ENCODE measurements around the gene PPP1R27. TPM values are rescaled to one million over a fixed set of nuclear protein-coding genes. Genes with fewer than 3 reads are reported as not detected.
A peak's percentile ranks its signal among the peaks of the same experiment; 100 is the strongest.

Gene PPP1R27
- total and polyA plus RNA-seq, 9 of the 15 experiments (the other 6 are each of a cell fraction or from before 2014, with no cell fraction given) = 0.29 to 6.9 (median 1.5) TPM; not detected in 2

- TF ChIP-seq ELF4 (CRISPR knock-in tag; IDR thresholded peaks at IDR 0.05) = peak; percentile 56; the same call in 1 of the 2 replicates
- peak; percentile 21; the same call in 1 of the 2 replicates for TF ChIP-seq HBP1 (CRISPR knock-in tag; IDR thresholded peaks at IDR 0.05)
- peak; percentile 85; the same call in 1 of the 2 replicates for TF ChIP-seq PHB (CRISPR knock-in tag; IDR thresholded peaks at IDR 0.05)
- TF ChIP-seq NR4A1 (CRISPR knock-in tag; IDR thresholded peaks at IDR 0.05) = no peak; the same call in 1 of the 2 replicates
- TF ChIP-seq NR4A1 (tag; IDR thresholded peaks at IDR 0.05) = no peak; the same call in 1 of the 2 replicates
- no peak for TF ChIP-seq CBX3 (IDR thresholded peaks at IDR 0.05; ENCODE audit: borderline replicate concordance in 1 of 2, low read length in 2 of 2)
- TF ChIP-seq FOXP4 (CRISPR knock-in tag; IDR thresholded peaks at IDR 0.05; ENCODE audit: borderline replicate concordance) = no peak
- no peak for TF ChIP-seq SMARCA5 (IDR thresholded peaks at IDR 0.05)
- no peak for TF ChIP-seq PCBP2 (IDR thresholded peaks at IDR 0.05; ENCODE audit: low read depth, low read length, poor library complexity, severe bottlenecking)
- TF ChIP-seq TCF7L2 (IDR thresholded peaks at IDR 0.05; ENCODE audit: low read depth, low read length) = no peak
- TF ChIP-seq ZNF75A (CRISPR knock-in tag; IDR thresholded peaks at IDR 0.05) = no peak
- TF ChIP-seq SRSF3 (IDR thresholded peaks at IDR 0.05; ENCODE audit: insufficient read depth, low read length) = no peak
- no peak for TF ChIP-seq GTF2E2 (tag; IDR thresholded peaks at IDR 0.05)
- peak; percentile 30; the same call in 1 of the 2 replicates for TF ChIP-seq TAL1 (IDR thresholded peaks at IDR 0.05)
- no peak for TF ChIP-seq SRSF9 (IDR thresholded peaks at IDR 0.05; ENCODE audit: borderline replicate concordance, low read depth, low read length)
- peak; percentile 84 for TF ChIP-seq FIP1L1 (IDR thresholded peaks at IDR 0.05; ENCODE audit: low read depth, low read length, poor library complexity, severe bottlenecking)
- peak in 1 of 2 experiments; percentile 46; a peak in 1 of 4 replicates for TF ChIP-seq MNT (conservative IDR thresholded peaks at IDR 0.05)
- TF ChIP-seq RBM39 (optimal IDR thresholded peaks at IDR 0.05; ENCODE audit: low read depth, low read length) = peak; percentile 38
- TF ChIP-seq POLR2A (conservative IDR thresholded peaks at IDR 0.05) = peak; percentile 58
- TF ChIP-seq CREM (IDR thresholded peaks at IDR 0.05; ENCODE audit: low read depth) = no peak
- TF ChIP-seq SOX6 (IDR thresholded peaks at IDR 0.05) = no peak
- TF ChIP-seq PRPF4 (IDR thresholded peaks at IDR 0.05; ENCODE audit: insufficient read depth, low read depth, low read length, poor library complexity, severe bottlenecking) = peak; percentile 46
- TF ChIP-seq HNRNPL (IDR thresholded peaks at IDR 0.05; ENCODE audit: low read depth, low read length) = peak; percentile 79; the same call in 1 of the 2 replicates
- TF ChIP-seq POLR2B (IDR thresholded peaks at IDR 0.05; ENCODE audit: low read depth, partially characterized antibody) = peak; percentile 70
- TF ChIP-seq CGGBP1 (CRISPR knock-in tag; IDR thresholded peaks at IDR 0.05) = no peak
Measured at GRCh38 chr17:81867991-81868673, 33.3 kb upstream of the PPP1R27 start (continued).
